KOPT-K1 (cell line): ENCODE data around the gene SOBP.

Experiments
- H3K27ac ChIP-seq: fragments of 200-600 bp; sonication (generic); 2 replicates; pipeline ENCODE4 v1.5.1; 2016; ENCODE audit warnings: antibody characterized with exemption, mild to moderate bottlenecking, low read depth, low read length; ENCODE audit not compliant: poor library complexity, severe bottlenecking
- H3K36me3 ChIP-seq: fragments of 200-600 bp; sonication (generic); 2 replicates; pipeline ENCODE4 v1.5.1; 2017; ENCODE audit warnings: antibody characterized with exemption, mild to moderate bottlenecking, low read length, moderate library complexity; ENCODE audit not compliant: insufficient read depth
- H3K9me3 ChIP-seq: fragments of 200-600 bp; sonication (generic); 2 replicates; pipeline ENCODE4 v1.5.1; 2017; ENCODE audit warnings: antibody characterized with exemption, low read length, mild to moderate bottlenecking; ENCODE audit not compliant: insufficient read depth, poor library complexity, severe bottlenecking

Gene SOBP

GRCh38 chr6:107567643-107568042 lies 77.7 kb downstream of the SOBP start:
- Histone ChIP-seq H3K27ac (no peak overlapping the region), H3K9me3 (no peaks in the 10 kb centered on the region), H3K36me3 (0 out of 2 replicates have a peak, but pooled peaks cover 5% of the 10 kb centered on the region)

GRCh38 chr6:107569473-107569872 lies 79.6 kb downstream of the SOBP start:
- Histone ChIP-seq H3K27ac (no peak overlapping the region), H3K9me3 (no peaks in the 10 kb centered on the region), H3K36me3 (peaks cover 6% of the 10 kb centered on the region; the same call in 1 of the 2 replicates)

DNA sequence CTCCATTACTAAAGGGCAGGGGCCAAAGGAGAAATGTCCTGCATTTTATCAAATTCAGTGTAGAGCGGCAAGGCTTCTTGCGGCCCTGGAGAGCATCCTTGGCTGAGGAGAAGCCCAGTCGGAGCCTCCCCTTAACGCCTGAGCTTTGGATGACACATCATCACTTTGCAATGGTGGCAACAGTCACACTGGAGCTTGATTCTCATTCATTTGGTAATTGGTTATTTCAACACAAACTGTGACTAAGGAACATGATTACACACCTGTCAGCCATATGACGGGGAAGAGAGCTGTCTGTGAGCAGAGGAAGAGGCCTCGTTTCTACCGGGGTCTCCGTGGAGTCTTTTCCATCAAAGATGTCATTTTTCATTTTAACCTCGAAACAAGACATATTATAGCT lies 81.4 kb downstream of the SOBP start:
- Histone ChIP-seq H3K27ac (no peak overlapping the region), H3K36me3 (peaks cover 11% of the 10 kb centered on the region; the same call in 1 of the 2 replicates), H3K9me3 (no peaks in the 10 kb centered on the region)

DNA sequence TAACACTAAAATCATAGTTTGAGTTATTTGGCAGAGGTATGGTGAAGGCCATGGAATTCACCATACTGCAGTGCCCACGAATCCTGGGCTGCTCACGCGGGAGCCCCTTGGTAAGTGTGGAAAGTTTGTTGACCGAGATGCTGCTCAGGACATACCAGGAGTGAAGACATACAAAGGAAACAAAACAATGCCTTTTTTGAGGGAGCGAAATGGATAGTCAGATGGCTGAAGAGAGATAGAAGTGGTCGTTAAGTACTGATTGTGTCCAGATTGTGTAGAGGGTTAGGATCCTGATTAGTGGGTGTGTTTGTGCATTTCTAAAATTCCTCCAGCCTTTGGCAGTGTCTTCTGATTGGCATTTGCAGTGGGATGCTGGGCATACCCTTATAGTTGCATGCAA lies 83.0 kb downstream of the SOBP start:
- H3K9me3 ChIP-seq, result no peaks in the 10 kb centered on the region
- H3K27ac ChIP-seq, result no peak overlapping the region
- H3K36me3 ChIP-seq, result peaks cover 11% of the 10 kb centered on the region; the same call in 1 of the 2 replicates

GRCh38 chr6:107574856-107575255 lies 84.9 kb downstream of the SOBP start:
- Histone ChIP-seq H3K36me3 (peaks cover 7% of the 10 kb centered on the region; the same call in 1 of the 2 replicates), H3K9me3 (no peaks in the 10 kb centered on the region), H3K27ac (no peak overlapping the region)

DNA sequence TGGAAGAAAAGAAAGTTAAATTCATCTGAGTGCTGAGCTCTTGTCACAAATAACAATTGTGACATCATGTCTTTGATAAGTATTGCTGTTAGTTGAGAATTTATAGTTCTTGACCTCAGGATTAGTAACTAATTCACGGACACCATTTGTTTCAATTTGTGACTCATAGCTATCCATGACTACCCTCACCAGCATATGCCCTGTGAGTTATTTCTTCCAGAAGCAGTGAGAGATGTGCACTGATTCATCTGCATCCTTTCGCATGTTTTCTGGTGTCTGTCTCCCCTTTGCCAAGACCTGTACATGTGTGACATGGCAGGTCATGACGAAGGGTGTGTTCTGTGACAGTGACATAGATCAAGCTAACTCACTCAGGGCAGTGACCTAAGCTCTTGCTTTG lies 86.9 kb downstream of the SOBP start:
- Histone ChIP-seq H3K9me3 (no peaks in the 10 kb centered on the region), H3K36me3 (peaks cover 7% of the 10 kb centered on the region; the same call in 1 of the 2 replicates), H3K27ac (no peak overlapping the region)

- Histone ChIP-seq H3K9me3 (no peaks in the 10 kb centered on the region), H3K36me3 (peaks cover 7% of the 10 kb centered on the region; the same call in 1 of the 2 replicates), H3K27ac (no peak overlapping the region)
Measured at GRCh38 chr6:107578642-107579341, 88.9 kb downstream of the SOBP start.

DNA sequence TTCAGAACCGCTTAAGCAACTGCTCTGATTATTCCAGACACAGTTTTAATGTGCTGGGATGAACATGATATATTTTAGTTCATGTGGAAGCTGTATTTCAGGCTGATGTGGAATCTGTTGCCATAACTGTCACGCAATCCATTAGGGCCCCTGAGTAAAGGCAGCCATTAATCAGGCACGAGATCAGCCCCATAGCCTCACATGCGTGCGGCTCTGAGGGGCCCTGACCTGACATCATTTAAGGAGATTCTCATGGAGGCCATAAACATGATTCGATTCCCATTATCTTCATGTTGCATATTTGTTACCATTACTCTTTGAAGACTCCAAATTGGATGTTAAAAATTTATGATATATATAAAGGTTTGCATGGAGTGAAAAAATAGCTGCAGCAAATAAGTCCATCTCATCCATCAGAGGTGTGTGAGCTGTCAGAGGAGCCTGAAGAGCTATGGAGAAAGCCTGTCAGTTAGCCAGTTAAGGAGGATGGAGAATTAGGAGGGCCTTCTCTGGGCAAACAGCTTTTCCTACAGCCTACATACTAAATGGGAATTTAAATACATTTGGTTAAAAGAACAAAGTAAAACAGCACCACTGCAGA lies 89.6 kb downstream of the SOBP start:
- peaks cover 5% of the 10 kb centered on the region; the same call in 1 of the 2 replicates for H3K36me3 ChIP-seq
- no peaks in the 10 kb centered on the region for H3K9me3 ChIP-seq
- H3K27ac ChIP-seq, result no peak overlapping the region

DNA sequence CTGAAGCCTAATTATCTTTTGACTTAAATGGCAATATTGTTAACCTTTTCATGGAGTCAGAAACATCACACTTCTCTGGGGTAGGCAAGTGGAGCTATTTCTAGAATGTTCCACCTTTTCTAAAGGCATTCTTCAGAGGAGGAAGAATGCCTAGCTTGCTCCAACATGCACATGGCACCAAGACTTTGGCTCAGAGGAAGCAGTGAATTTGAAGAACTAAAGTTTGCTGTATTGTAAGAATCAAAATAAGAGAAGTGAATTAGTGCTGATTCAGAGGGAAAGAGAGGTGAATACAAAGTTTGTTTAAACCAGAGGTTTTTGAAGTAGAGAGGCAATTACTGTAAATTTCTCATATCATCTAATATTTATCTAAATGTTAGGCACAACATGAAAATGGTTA lies 92.2 kb downstream of the SOBP start:
- no peaks in the 10 kb centered on the region for H3K36me3 ChIP-seq
- no peaks in the 10 kb centered on the region for H3K9me3 ChIP-seq
- H3K27ac ChIP-seq, result no peak overlapping the region

- H3K9me3 ChIP-seq, result no peaks in the 10 kb centered on the region
- no peaks in the 10 kb centered on the region for H3K36me3 ChIP-seq
- H3K27ac ChIP-seq, result no peak overlapping the region
Measured at GRCh38 chr6:107584726-107585125, 94.8 kb downstream of the SOBP start.

- no peak overlapping the region for H3K27ac ChIP-seq
- H3K9me3 ChIP-seq, result no peaks in the 10 kb centered on the region
- H3K36me3 ChIP-seq, result no peaks in the 10 kb centered on the region
Measured at GRCh38 chr6:107585815-107586435, 96.0 kb downstream of the SOBP start.

GRCh38 chr6:107587451-107587850 lies 97.5 kb downstream of the SOBP start:
- Histone ChIP-seq H3K9me3 (no peaks in the 10 kb centered on the region), H3K36me3 (no peaks in the 10 kb centered on the region; the same call in 1 of the 2 replicates), H3K27ac (no peak overlapping the region)

- Histone ChIP-seq H3K9me3 (no peaks in the 10 kb centered on the region), H3K27ac (no peak overlapping the region), H3K36me3 (no peaks in the 10 kb centered on the region; the same call in none of the 2 replicates)
Measured at GRCh38 chr6:107589199-107589598, 99.3 kb downstream of the SOBP start.

DNA sequence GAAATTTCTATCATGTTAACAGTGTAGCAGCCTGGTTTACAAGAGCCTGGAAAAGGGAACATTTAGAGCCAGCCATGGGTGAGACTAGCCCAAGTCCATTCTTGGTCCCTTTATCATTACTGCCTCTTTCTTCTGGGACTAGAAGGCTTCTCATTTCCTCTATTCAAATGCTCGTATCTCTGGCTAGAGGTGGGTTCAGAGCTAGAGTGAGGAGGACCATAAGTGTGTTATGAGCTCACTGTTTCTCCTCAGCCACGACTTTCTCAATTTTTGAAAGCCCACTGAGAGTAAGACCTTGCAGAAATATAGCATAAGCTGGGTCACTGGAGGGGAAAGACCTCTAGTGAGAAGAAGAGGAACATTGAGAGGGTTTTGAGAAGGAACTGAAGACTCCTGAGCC lies 100.0 kb downstream of the SOBP start:
- Histone ChIP-seq H3K36me3 (no peaks in the 10 kb centered on the region; the same call in none of the 2 replicates), H3K27ac (no peak overlapping the region), H3K9me3 (no peaks in the 10 kb centered on the region)

DNA sequence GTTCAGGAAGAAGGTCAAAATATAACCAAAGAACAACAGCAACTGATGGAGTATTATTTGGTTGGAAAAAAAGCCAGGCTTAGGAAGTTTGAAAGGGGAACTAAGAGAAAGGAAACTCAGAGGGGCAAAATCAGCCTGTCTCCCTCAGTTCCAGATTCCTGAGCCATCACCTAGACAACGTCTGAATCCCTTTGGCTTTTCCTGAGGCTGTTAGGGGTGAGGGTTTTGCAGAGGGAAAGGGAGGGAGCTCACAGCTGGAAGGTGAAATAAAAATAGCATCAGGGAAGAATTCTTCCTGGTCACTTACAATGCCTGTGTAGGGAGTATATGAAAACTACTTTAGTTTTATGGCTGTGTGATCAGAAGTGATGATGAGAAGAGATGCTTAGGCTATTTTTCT lies 100.5 kb downstream of the SOBP start:
- Histone ChIP-seq H3K36me3 (no peaks in the 10 kb centered on the region; the same call in none of the 2 replicates), H3K27ac (no peak overlapping the region)

More for the DNA sequence above, 100.5 kb downstream of the SOBP start:
- no peaks in the 10 kb centered on the region for H3K9me3 ChIP-seq
